ENCODE results near the gene EPB42.

- TF ChIP-seq CTCF (IDR thresholded peaks at IDR 0.05), result no peak
- no peak for TF ChIP-seq POLR2AphosphoS5 (IDR thresholded peaks at IDR 0.05)
- TF ChIP-seq POLR2A (IDR thresholded peaks at IDR 0.05), result no peak
- no peak for TF ChIP-seq EP300 (IDR thresholded peaks at IDR 0.05)
These were observed 45.6 kb upstream of the EPB42 start for GRCh38 chr15:43266386-43266785.

Measured in gastroesophageal sphincter (tissue), 3 donors.